Measurements from ENCODE around the gene KRT86. TPM values are rescaled to one million over a fixed set of nuclear protein-coding genes. Genes with fewer than 3 reads are reported as not detected.

KRT86 gene
- total RNA-seq, 2 experiments from 2014 or later = not detected

DNA sequence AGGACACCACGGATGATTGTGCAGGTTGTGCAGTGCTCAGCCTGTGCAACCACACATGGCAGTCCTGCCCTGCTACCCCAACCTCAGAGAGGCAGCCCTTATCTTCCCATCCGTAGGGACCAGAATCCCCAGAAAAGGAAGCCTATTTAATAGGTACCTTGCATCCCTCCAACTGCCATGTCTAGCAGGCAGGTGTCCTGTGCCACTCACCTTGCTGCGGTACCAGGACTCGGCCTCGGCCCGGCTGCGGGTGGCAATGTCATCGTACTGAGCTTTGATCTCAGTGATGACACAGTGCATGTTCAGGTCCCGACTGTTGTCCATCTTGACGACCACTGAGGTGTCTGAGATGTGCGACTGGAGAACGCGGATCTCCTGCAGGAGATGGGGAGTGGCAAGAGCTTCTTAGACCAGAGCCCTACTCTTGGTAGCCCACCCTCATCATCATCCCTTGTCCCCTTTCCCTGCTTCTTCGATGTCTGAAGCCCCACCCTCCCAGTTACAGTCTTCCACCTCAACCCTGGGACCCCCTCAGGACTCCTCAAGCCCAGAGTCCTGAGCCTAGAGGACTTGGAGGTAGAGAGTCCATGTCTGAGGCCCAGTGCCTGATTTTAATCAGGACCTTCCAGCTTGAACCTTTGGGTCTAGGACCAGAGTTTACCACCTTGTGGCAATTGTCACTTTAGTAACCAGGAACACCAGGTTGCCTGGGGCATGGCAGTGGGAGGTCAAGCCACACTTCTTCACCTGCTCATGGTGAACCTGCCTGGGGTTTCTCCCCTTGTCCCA lies 20.9 kb upstream of the KRT86 start:
- no peak overlapping the region for H3K4me3 ChIP-seq (ENCODE audit: low read length)
- Mint-ChIP-seq H3K27me3 (peaks cover 69% of the 10 kb centered on the region), H3K4me3 (no peak overlapping the region), H3K27ac (no peak overlapping the region), H3K36me3 (ENCODE audit: low read depth) (no peaks in the 10 kb centered on the region), H3K4me1 (ENCODE audit: low read depth) (peaks cover 6% of the 10 kb centered on the region), H3K9me3 (no peaks in the 10 kb centered on the region)
- peaks cover 0 to 8% of the 10 kb centered on the region in 2 experiments for H3K9me3 ChIP-seq (ENCODE audit: control insufficient read depth in 1 of 2, insufficient read depth in 1 of 2, low read length in 2 of 2)
- ATAC-seq (ENCODE audit: poor library complexity) = no peak
- DNase-seq = no peak
- TF ChIP-seq, protein P1, sequence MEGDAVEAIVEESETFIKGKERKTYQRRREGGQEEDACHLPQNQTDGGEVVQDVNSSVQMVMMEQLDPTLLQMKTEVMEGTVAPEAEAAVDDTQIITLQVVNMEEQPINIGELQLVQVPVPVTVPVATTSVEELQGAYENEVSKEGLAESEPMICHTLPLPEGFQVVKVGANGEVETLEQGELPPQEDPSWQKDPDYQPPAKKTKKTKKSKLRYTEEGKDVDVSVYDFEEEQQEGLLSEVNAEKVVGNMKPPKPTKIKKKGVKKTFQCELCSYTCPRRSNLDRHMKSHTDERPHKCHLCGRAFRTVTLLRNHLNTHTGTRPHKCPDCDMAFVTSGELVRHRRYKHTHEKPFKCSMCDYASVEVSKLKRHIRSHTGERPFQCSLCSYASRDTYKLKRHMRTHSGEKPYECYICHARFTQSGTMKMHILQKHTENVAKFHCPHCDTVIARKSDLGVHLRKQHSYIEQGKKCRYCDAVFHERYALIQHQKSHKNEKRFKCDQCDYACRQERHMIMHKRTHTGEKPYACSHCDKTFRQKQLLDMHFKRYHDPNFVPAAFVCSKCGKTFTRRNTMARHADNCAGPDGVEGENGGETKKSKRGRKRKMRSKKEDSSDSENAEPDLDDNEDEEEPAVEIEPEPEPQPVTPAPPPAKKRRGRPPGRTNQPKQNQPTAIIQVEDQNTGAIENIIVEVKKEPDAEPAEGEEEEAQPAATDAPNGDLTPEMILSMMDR (IDR thresholded peaks at IDR 0.05) = no peak
- intact Hi-C loops (cut with DNase I, micrococcal nuclease) = loop anchor here in 1 of 2 experiments (2.0 kb wide), 1 partner anchor 53 kb away; no protein-coding TSS in a partner anchor
- H3K4me1 ChIP-seq (ENCODE audit: insufficient read depth, low read length) = peaks cover 15% of the 10 kb centered on the region
- POLR2A ChIA-PET = no interaction called here
- no peaks in the 10 kb centered on the region for H3K36me3 ChIP-seq (ENCODE audit: insufficient read depth, low read length)
- CTCF ChIA-PET = no interaction called here
- H3K27ac ChIP-seq (ENCODE audit: low read depth in 1 of 2, low read length in 2 of 2) = no peak overlapping the region
- peaks cover 24 to 37% of the 10 kb centered on the region in 2 experiments for H3K27me3 ChIP-seq (ENCODE audit: control insufficient read depth in 1 of 2, insufficient read depth in 2 of 2, low read length in 2 of 2)

DNA sequence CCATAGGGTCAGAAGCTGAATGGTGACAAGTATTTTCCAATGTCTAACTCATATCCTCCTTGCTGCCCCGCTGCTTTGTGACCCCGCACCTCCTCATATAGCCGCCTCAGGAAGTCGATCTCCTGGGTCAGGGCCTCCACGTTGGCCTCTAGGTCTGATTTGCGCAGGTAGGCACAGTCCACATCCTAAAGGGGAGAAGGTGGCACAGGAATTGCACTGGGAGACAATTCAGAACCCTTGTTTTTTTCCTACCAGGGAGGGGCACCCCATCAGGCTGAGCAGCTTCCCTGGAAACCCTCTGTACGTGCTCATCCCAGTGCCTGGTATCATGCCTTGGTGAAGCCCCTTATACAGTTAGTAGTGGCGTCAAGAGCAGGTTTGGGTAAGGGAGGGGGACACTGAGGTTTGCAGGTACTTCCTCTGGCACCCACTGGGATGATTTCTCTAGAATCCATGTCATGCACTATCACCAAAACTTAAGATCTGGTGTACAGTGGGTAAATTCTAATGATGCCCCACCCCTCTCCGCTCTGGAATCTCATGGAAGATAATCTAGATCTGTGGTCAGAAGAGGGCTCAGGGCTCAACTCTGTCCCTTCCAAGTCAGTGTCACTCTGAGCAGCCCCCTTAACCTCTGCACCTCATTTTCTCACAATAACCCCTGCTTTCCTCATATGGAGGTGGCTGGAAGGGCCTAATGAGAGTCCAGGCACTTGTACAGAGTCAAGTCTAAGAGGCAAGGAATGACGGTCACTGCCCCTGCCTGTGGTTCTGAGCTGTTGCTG lies 20.1 kb upstream of the KRT86 start:
- POLR2A ChIA-PET = no interaction called here

DNA sequence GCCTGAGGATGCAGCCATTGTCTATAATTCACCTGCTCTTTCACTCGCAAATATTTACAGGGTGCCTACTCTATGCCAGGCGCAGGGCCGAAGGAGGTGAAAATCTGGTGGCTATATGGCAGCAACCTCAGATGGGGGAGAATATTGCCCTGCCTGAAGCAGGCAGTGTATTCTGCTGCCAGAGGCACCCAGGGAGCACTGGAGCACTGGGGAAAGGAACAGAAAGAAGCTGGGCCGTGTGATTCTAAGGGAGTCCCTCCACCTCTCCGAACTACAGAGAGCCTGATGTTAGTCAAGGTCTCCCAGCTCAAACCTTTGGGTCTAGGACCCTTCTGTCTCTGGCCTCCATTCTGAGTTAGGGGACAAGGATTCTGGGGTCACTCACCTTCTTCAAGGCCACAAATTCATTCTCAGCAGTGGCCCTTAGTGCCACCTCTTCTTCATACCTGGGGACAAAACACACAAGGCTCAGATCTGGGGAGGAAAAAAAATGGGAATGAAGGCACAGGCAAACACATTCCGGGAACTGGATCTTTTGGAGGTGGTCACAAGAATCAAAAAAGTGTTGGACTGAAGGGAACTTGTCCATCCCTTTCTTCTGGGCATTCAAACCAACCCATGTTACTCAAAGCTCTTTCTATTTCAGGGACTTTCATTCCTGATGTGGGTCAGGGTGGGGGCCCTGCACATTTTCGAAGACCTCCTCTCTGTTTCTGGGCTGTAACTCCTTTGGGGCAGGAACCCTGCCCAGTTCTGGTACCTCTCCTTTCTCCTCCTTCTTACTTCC lies 19.3 kb upstream of the KRT86 start:
- peaks cover 0 to 4% of the 10 kb centered on the region in 2 experiments for H3K9me3 ChIP-seq (ENCODE audit: control insufficient read depth in 1 of 2, insufficient read depth in 1 of 2, low read length in 2 of 2)
- CTCF ChIA-PET = no interaction called here
- no peak overlapping the region for H3K4me3 ChIP-seq (ENCODE audit: low read length)
- H3K36me3 Mint-ChIP-seq (ENCODE audit: low read depth) = no peaks in the 10 kb centered on the region
- no peak overlapping the region for H3K27ac ChIP-seq (ENCODE audit: low read depth in 1 of 2, low read length in 2 of 2)
- POLR2A ChIA-PET = no interaction called here
- no peaks in the 10 kb centered on the region for H3K36me3 ChIP-seq (ENCODE audit: insufficient read depth, low read length)
- no peaks in the 10 kb centered on the region for H3K9me3 Mint-ChIP-seq
- H3K27me3 Mint-ChIP-seq = peaks cover 66% of the 10 kb centered on the region
- no peak overlapping the region for H3K27ac Mint-ChIP-seq
- peaks cover 13% of the 10 kb centered on the region for H3K4me1 ChIP-seq (ENCODE audit: insufficient read depth, low read length)
- intact Hi-C loops (cut with DNase I, micrococcal nuclease) = no loop called here
- TF ChIP-seq, protein P1 (IDR thresholded peaks at IDR 0.05) = no peak
- H3K4me3 Mint-ChIP-seq = no peak overlapping the region
- DNase-seq (no peak), ATAC-seq (ENCODE audit: poor library complexity) (no peak)
- peaks cover 4% of the 10 kb centered on the region for H3K4me1 Mint-ChIP-seq (ENCODE audit: low read depth)
- peaks cover 18 to 38% of the 10 kb centered on the region in 2 experiments for H3K27me3 ChIP-seq (ENCODE audit: control insufficient read depth in 1 of 2, insufficient read depth in 2 of 2, low read length in 2 of 2)

More for the DNA sequence above, 20.1 kb upstream of the KRT86 start:
- CTCF ChIA-PET = no interaction called here
- no peaks in the 10 kb centered on the region for H3K36me3 Mint-ChIP-seq (ENCODE audit: low read depth)
- H3K9me3 Mint-ChIP-seq = no peaks in the 10 kb centered on the region
- peaks cover 17% of the 10 kb centered on the region for H3K4me1 ChIP-seq (ENCODE audit: insufficient read depth, low read length)
- intact Hi-C loops (cut with DNase I, micrococcal nuclease) = no loop called here
- H3K36me3 ChIP-seq (ENCODE audit: insufficient read depth, low read length) = no peaks in the 10 kb centered on the region
- peaks cover 66% of the 10 kb centered on the region for H3K27me3 Mint-ChIP-seq
- H3K27ac ChIP-seq (ENCODE audit: low read depth in 1 of 2, low read length in 2 of 2) = no peak overlapping the region
- ATAC-seq (ENCODE audit: poor library complexity) (no peak), DNase-seq (no peak)
- peaks cover 6% of the 10 kb centered on the region for H3K4me1 Mint-ChIP-seq (ENCODE audit: low read depth)
- TF ChIP-seq, protein P1 (IDR thresholded peaks at IDR 0.05) = no peak
- peaks cover 23 to 36% of the 10 kb centered on the region in 2 experiments for H3K27me3 ChIP-seq (ENCODE audit: control insufficient read depth in 1 of 2, insufficient read depth in 2 of 2, low read length in 2 of 2)
- H3K4me3 ChIP-seq (ENCODE audit: low read length) = no peak overlapping the region
- H3K9me3 ChIP-seq (ENCODE audit: control insufficient read depth in 1 of 2, insufficient read depth in 1 of 2, low read length in 2 of 2) = peaks cover 0 to 4% of the 10 kb centered on the region in 2 experiments
- H3K4me3 Mint-ChIP-seq = no peak overlapping the region
- H3K27ac Mint-ChIP-seq = no peak overlapping the region
